ENCODE data around the gene C2CD2. TPM values are rescaled to one million over a fixed set of nuclear protein-coding genes. Genes with fewer than 3 reads are reported as not detected.

The C2CD2 gene
- total RNA-seq, 6 experiments from 2014 or later = 14.4 to 19.9 (median 17.2) TPM

DNA sequence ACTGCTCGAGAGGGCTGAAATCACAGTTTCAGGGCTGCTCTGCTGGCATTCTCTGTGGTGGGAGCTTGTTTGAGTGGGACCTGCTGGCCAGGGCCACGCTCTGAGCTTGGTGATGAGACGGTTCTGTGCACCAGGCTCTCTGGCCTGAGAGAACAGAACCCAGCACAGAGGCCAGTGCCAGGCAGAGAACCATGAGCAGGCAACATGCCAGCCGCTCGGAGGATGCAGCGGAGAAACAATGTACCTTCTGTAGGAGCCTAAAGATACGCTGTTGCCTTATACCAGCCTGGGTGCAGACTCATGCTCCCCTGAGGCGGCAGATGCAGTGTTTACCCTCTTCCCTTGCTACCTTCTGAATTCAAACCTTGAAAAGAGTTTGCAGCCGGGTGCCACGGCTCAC lies 10.0 kb downstream of the C2CD2 start:
- TF ChIP-seq, protein P1, sequence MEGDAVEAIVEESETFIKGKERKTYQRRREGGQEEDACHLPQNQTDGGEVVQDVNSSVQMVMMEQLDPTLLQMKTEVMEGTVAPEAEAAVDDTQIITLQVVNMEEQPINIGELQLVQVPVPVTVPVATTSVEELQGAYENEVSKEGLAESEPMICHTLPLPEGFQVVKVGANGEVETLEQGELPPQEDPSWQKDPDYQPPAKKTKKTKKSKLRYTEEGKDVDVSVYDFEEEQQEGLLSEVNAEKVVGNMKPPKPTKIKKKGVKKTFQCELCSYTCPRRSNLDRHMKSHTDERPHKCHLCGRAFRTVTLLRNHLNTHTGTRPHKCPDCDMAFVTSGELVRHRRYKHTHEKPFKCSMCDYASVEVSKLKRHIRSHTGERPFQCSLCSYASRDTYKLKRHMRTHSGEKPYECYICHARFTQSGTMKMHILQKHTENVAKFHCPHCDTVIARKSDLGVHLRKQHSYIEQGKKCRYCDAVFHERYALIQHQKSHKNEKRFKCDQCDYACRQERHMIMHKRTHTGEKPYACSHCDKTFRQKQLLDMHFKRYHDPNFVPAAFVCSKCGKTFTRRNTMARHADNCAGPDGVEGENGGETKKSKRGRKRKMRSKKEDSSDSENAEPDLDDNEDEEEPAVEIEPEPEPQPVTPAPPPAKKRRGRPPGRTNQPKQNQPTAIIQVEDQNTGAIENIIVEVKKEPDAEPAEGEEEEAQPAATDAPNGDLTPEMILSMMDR (IDR thresholded peaks at IDR 0.05) = no peak
- Mint-ChIP-seq H3K36me3 (ENCODE audit: low read depth) (0 out of 2 replicates have a peak, but pooled peaks cover 5% of the 10 kb centered on the region), H3K27ac (no peak overlapping the region), H3K4me3 (no peak overlapping the region), H3K4me1 (ENCODE audit: low read depth) (peaks cover 17% of the 10 kb centered on the region), H3K9me3 (no peaks in the 10 kb centered on the region), H3K27me3 (ENCODE audit: insufficient read depth) (no peaks in the 10 kb centered on the region; the same call in 1 of the 2 replicates)
- no peak for DNase-seq

DNA sequence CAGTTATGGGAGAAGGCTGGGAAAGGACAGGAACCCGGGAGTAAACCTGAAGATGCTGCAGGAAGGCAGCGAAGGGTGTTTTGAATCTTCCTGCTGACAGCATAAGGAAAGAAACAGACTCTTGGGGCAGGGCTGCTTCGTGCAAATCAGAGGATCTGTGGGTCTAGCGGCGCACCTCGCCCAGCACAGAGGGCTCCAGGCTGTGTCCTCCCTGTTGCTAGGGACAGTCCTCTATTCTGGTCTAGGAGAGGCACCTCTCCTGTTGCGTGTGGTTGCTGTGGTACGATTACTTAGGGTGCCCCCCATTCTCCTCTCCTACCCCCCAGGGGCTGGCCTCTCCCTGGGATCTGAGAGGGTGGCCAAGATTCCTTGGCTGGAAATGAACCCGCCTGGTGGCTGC lies 11.4 kb downstream of the C2CD2 start:
- DNase-seq = no peak
- Mint-ChIP-seq H3K9me3 (no peaks in the 10 kb centered on the region), H3K36me3 (ENCODE audit: low read depth) (0 out of 2 replicates have a peak, but pooled peaks cover 5% of the 10 kb centered on the region), H3K27me3 (ENCODE audit: insufficient read depth) (no peaks in the 10 kb centered on the region; the same call in 1 of the 2 replicates), H3K4me1 (ENCODE audit: low read depth) (peaks cover 3% of the 10 kb centered on the region), H3K4me3 (no peak overlapping the region), H3K27ac (no peak overlapping the region)
- TF ChIP-seq, protein P1 (IDR thresholded peaks at IDR 0.05) = no peak

DNA sequence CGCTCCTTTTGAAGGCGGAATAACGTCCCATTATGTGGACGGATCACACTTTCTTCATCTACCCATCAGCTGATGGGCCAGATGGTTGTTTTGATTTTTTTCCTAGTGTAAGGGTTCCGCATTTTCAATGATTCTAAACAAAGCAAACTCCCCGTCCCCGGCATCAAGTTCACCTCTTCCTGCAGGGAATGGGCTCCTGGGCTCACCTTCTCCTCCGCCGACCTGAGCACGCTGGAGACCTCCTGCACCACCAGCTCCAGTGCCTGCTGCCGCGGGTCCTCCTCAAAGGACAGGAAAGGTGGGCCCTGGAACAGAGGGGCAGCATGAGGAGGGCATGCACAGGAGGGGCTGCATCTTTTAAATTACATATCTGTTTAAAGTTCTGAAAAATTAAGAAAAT lies 11.9 kb downstream of the C2CD2 start:
- DNase-seq = no peak
- H3K4me3 Mint-ChIP-seq = no peak overlapping the region
- no peaks in the 10 kb centered on the region for H3K4me1 Mint-ChIP-seq (ENCODE audit: low read depth)
- H3K27ac Mint-ChIP-seq = no peak overlapping the region
- no peaks in the 10 kb centered on the region; the same call in 1 of the 2 replicates for H3K27me3 Mint-ChIP-seq (ENCODE audit: insufficient read depth)
- 0 out of 2 replicates have a peak, but pooled peaks cover 5% of the 10 kb centered on the region for H3K36me3 Mint-ChIP-seq (ENCODE audit: low read depth)
- TF ChIP-seq, protein P1 (IDR thresholded peaks at IDR 0.05) = no peak
- H3K9me3 Mint-ChIP-seq = no peaks in the 10 kb centered on the region

DNA sequence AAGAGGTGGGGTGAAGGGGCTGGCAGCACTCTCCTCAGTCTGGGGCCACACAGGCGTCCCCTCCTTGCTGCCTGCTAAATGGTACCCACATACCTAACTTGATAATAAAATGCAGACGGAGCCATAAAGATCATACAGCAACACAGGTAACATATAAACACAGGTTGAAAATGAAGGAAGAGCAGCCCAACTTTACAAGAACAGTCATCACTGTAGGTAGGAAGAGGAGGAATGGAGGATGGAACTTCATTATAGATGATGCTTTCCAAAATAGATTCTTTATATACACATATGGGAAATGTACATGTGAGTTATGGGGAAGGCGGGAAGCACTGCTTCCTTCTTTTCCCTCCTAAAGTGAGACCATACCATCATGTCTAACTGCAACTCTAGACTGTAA lies 13.4 kb downstream of the C2CD2 start:
- no peaks in the 10 kb centered on the region; the same call in 1 of the 2 replicates for H3K27me3 Mint-ChIP-seq (ENCODE audit: insufficient read depth)
- no peaks in the 10 kb centered on the region for H3K9me3 Mint-ChIP-seq
- H3K27ac Mint-ChIP-seq = no peak overlapping the region
- 0 out of 2 replicates have a peak, but pooled peaks cover 5% of the 10 kb centered on the region for H3K36me3 Mint-ChIP-seq (ENCODE audit: low read depth)
- DNase-seq = no peak
- H3K4me1 Mint-ChIP-seq (ENCODE audit: low read depth) = no peaks in the 10 kb centered on the region
- H3K4me3 Mint-ChIP-seq = no peak overlapping the region
- TF ChIP-seq, protein P1 (IDR thresholded peaks at IDR 0.05) = no peak

DNA sequence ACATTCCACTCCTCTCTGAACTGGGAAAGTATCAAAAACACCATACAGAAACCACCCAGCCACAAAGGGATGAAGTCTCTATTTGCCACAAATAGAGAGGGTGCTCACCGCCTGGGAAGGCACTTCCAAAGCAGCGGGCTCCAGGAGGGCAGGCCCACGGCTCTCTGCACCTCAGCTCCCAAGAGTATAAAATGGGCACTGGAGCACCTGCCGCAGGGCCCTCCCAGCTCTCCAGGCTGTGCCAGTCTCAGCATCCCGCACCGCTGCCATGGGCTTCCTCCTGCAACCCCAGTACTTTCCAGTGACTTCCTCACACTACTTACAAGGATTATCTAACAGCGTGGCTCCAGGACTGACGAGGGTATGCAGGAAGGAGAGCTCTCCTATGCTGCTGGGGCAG lies 14.4 kb downstream of the C2CD2 start:
- Mint-ChIP-seq H3K27ac (no peak overlapping the region), H3K36me3 (ENCODE audit: low read depth) (0 out of 2 replicates have a peak, but pooled peaks cover under 1% of the 10 kb centered on the region), H3K27me3 (ENCODE audit: insufficient read depth) (no peaks in the 10 kb centered on the region), H3K4me1 (ENCODE audit: low read depth) (peaks cover 2% of the 10 kb centered on the region), H3K4me3 (no peak overlapping the region), H3K9me3 (no peaks in the 10 kb centered on the region)
- DNase-seq = no peak
- TF ChIP-seq, protein P1 (IDR thresholded peaks at IDR 0.05) = no peak

Data from HFFc6 (cell line).